ENCODE results near the gene RSPH6A.

The RSPH6A gene

DNA sequence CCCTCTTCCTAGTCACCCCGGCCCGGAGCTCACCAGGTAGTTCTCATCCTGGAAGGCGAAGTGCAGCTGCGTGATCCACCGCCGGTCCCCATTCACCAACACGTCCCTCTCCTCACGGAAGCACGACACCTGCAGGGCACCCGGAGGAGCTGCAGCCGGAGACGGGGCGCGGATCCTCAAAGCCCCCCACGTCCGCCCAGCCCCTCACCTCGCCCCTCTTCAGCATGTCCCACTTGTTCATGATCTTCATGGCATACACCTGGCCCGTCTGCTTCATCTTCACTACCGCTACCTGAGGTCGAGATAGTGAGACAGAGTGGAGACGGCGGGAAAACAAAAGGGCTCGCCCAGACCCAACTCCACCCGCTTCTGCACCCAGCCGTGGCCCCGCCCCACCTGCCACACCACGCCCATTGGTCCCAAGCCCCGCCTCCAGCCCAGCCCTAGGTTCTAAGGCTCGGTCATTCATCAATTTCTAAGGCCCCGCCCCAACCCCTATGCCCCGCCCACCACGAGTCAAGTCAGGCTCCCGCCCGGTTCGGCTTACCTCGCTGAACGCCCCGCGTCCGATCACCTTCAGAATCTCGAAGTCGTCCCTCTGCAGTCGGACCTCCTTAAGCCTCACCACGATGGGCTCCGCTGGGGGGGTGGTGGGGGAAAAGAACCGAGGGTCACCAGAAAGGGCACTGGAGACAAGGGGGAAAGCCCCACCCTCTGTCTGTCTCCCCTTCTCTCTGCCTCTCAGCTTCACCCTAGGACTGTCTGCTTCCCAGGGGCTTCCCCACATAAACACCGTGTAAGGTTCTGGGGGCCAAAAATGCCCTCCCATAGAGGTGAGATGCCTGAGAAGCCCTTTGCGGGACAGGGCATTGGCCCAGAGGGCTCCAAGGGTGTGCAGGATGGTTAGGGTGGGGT is 35.6 kb downstream of the RSPH6A start:
- DNase-seq (ENCODE audit: low read depth) = no peak

GRCh38 chr19:45778010-45778661 is 37.0 kb downstream of the RSPH6A start:
- DNase-seq (ENCODE audit: low read depth) = no peak

DNA sequence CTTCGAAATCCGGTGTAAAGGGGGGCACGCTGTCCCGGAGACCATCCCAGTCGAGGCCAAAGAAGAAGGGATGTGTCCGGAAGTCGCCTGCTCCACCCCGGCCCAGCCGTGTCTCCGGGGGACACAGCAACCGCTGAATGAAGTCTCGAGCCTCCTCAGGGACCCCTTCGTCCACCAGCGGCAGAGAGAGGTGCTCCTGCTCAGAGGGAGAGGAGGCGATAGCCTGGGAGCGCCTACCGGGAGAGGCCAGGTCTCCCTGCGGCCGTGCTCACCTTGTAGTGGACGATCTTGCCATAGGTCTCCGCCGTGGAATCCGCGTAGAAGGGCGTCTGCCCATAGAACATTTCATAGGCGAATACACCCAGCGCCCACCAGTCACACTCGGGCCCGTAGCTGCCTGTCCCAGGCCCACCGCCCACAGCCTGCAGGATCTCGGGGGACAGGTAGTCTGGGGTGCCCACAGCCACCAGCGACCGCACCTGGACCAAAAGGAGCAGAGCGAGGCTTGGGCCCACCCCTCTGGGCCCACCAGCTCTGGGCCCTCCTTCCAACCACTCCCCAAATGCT is 37.6 kb downstream of the RSPH6A start:
- no peak for DNase-seq (ENCODE audit: low read depth)

- no peak for DNase-seq (ENCODE audit: low read depth)
Measured at GRCh38 chr19:45774765-45775164, 40.3 kb downstream of the RSPH6A start.

DNA sequence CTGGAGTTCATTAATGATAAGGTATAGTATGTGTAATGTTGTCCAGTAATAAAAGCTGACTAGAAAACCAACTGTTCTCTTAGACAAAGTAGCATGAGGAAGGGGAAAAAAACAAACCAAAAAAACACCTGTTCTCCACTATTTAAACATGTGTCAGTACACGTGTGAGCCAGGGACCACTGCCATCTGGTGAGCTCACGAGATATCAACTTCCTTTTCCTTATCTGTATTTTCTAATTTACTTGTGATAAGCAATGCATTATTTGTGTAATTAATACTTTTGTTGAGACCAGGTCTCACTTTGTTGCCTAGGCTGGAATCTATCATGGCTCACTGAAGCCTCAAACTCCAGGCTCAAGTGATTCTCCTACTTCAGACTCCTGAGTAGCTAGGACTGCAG is 41.7 kb downstream of the RSPH6A start:
- no peak for DNase-seq (ENCODE audit: low read depth)

- no peak for DNase-seq (ENCODE audit: low read depth)
Measured at GRCh38 chr19:45772912-45773311, 42.2 kb downstream of the RSPH6A start.

GRCh38 chr19:45772130-45772840 is 42.8 kb downstream of the RSPH6A start:
- DNase-seq (ENCODE audit: low read depth) = no peak

- DNase-seq (ENCODE audit: low read depth) = no peak
Measured at GRCh38 chr19:45771311-45771933, 43.7 kb downstream of the RSPH6A start.

DNA sequence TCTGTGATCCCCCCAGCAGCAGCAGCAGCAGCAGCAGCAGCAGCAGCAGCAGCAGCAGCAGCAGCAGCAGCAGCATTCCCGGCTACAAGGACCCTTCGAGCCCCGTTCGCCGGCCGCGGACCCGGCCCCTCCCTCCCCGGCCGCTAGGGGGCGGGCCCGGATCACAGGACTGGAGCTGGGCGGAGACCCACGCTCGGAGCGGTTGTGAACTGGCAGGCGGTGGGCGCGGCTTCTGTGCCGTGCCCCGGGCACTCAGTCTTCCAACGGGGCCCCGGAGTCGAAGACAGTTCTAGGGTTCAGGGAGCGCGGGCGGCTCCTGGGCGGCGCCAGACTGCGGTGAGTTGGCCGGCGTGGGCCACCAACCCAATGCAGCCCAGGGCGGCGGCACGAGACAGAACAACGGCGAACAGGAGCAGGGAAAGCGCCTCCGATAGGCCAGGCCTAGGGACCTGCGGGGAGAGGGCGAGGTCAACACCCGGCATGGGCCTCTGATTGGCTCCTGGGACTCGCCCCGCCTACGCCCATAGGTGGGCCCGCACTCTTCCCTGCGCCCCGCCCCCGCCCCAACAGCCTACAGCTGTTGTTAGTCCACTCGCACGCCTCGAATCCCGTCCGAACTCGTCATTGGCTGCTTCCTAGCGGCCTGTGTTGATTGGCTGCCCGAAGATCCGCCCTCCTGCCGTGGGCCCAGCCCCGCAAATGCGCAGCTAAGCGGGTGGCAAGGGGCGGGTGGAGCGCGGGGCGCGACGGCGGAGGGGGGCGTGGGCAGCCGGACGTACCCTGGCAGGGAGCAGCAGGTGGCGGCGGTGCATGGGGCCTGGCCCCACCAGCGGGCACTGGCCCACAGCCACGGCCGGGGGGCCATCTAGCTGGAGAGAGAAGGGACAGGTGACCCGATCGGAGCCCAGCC is 44.7 kb downstream of the RSPH6A start:
- DNase-seq (ENCODE audit: low read depth) = peak; percentile 90

GRCh38 chr19:45769821-45770191 is 45.3 kb downstream of the RSPH6A start:
- DNase-seq (ENCODE audit: low read depth) = no peak

DNA sequence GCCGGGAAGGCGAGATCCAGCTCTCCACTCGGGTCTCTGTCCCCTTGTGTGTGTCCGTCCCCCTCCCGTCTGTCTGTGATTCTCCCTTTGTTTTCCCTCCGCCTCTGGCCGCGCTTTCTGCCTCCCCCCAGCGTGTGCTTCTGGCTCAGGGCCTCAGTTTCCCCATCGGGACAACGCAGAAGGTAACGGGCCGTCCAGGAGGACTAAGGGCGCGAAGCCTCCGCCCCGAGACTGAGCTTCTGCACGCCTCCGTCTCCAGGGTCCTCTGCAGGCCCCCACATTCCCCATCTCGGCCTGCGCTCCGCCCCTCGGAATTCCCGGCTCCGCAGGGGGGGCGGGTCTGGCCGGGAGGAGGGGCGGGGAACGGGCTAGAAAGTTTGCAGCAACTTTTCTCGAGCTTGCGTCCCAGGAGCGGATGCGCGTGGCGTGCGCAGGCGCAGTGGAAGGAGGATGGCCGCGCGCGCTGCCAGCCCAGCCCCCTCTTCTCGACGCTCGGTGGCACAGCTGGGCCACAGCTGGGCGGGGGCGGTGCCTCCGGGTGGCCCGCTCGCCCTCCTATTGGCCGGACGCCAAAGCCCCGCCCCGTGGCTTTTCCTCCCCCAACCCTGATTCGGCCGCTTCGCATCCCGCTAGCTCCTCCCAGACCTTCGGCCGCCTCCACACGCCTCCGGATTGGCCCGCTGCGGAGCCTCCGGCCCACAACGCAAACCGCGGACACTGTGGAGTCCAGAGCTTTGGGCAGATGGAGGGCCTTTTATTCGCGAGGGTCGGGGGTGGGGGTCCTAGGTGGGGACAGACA is 45.9 kb downstream of the RSPH6A start, which contains the start of gene SIX5:
Gene SIX5 (minus strand): TSS at position 269 of the 799 bp plus-strand sequence. CDS start 408 bp downstream, outside the sequence.
- DNase-seq (ENCODE audit: low read depth) = peak; percentile 81

DNA sequence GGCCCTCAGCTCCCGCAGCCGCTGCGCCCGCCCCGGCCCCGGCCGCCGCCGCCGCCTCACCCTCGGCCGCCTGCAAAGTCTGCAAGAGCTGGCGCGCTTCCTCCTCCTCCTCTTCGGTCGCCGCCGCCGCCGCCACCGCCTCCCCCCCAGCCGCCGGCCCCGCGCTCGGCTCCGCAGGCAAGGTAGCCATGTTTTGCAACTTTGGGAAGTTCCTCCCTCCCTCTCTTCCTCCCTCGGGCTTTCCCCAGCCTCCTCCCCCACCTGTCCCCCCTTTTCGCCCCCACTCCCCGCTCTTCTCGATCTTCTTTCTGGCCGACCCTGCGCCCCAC is 46.5 kb downstream of the RSPH6A start:
- DNase-seq (ENCODE audit: low read depth) = no peak

DNA sequence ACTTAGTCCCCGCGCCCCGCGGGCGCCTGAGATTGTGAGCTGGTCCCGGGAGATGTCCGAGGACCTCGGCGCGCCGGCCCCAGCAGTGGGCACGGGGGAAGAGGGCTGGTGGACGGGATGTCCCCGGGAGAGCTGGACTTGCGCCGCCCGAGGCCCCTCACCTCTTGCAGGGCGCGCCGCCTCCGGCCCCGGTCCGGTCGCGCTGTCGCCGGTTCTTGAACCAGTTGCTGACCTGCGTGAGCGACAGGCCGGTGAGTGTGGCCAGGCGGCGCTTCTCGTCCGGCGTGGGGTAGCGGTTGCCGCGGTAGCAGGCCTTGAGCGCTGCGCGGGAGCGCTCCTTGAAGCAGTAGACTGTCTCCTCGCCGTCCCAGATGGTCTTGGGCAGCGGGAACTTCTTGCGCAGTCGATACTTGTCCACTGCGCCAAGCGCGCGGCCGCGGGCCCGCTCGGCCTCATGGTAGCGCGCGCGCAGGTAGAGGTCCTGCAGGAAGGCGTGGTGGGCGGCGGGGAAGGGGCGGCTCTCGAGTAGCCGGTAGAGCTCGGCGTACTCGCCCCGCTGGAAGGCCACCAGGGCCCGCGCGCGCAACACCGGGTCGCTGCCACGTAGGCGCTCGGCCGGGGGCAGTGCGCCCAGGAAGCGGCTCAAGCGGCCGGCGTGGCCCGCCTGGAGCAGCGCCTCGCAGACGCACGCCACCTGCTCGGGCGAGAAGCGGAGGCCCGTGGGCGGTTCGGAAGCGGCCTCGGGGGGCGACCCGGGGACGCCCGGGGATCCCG is 47.0 kb downstream of the RSPH6A start:
- no peak for DNase-seq (ENCODE audit: low read depth)

DNA sequence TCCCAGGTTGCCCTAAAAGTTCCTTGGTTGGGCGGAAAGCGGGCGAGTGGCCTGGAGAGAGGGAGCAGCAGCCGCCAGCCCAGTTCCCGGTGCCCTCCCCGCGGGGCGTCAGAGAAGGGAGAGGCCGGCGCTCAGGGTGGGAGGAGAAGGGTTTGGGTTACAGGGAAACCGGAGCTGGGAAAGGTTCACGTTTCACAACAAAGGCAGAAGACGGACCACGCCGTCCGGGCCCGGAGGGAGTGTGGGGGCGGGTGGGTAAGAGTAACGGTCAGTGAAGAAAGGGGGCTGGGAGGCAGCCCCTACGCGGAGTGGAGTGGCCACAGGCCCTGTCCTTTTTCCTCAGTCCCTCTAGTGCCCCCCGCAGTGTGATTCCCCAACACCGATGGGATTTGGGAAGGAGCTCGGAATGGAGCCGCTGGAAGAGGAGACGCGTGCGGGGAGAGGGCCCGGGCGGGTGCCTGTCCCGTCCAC is 47.7 kb downstream of the RSPH6A start:
- peak; percentile 42 for DNase-seq (ENCODE audit: low read depth)

DNA sequence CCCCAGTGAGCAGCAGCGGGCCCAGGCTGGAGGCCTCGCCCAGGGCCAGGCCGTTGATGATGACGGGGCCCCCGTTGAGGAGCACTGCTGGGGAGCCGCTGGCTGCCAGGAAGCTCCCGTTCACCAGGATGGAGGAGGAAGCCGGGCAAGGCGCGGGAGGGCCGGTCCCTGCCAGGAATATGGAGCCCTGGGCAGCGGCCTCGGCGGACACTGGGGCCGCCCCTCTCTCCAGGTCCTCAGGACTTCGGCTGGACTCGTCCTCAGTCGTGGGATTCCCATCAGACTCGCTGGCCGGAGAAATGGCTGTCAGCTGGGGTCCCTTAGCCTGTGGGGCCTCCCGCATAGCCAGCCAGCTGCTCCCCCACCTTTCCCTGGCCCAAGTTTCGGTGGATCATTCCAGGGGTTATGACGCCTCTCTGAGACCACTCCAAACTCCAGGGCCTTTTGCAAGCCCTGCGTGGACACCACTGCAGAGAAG is 48.2 kb downstream of the RSPH6A start:
- no peak for DNase-seq (ENCODE audit: low read depth)

DNA sequence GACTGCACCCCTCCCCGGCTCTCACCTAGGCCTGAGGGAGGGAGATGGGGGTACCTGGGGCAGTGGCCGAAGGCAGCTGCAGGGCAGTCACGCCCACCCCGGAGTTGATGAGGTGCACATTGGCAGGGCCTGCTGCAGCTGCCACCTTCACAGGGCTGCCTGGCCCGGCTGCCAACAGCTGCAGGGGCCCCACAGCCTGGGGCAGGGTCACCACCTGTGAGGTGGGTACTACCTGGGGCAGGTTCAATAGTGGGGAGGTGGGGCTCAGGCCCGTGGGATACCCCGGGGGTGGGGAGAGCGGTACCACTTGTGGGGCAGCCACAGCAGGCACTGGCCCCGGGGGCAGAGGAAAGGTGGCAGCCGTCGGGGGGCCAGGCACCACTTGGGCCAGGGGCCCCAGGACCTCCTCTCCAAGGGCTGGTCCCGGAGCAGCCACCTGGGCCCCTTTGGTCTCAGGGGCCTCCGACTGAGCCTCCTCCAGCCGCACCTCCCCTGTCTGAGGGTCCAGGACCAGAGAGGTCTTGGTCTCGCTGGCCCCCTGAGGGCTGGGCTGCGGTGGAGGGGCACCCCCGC is 48.7 kb downstream of the RSPH6A start:
- DNase-seq (ENCODE audit: low read depth) = no peak

- no peak for DNase-seq (ENCODE audit: low read depth)
Measured at GRCh38 chr19:45765702-45766295, 49.3 kb downstream of the RSPH6A start.

All from non-pigmented ciliary epithelial cell (primary cell).